Smooth muscle cell of the brain vasculature (primary cell): ENCODE data around the gene TUFM.
A peak's percentile ranks its signal among the peaks of the same experiment; 100 is the strongest.
"Not testable (repeated sequence)": the region's sequence is repeated elsewhere in the genome, so short reads cannot be mapped to it uniquely, and the experiment has no call there.

ENCODE experiments used
- DNase-seq: peaks from one replicate; pipeline ENCODE4 v3.0.0-alpha.2; 2012; ENCODE audit warnings: low read depth, low spot score

TUFM gene

GRCh38 chr16:28846080-28846932, at the start of gene TUFM:
Gene TUFM (minus strand): TSS chr16:28846348. CDS start chr16:28846269, 79 bp downstream.
- peak; percentile 96 for DNase-seq

- DNase-seq: no peak
These were observed 49.5 kb upstream of the TUFM start for GRCh38 chr16:28895609-28896008.

- DNase-seq: no peak
These were observed 47.1 kb upstream of the TUFM start for GRCh38 chr16:28893291-28893690.

- DNase-seq: no peak
These were observed 46.1 kb upstream of the TUFM start for GRCh38 chr16:28891964-28892890.

- DNase-seq: not testable (repeated sequence)
These were observed 44.2 kb upstream of the TUFM start for GRCh38 chr16:28890355-28890754.

GRCh38 chr16:28886945-28887344, 40.8 kb upstream of the TUFM start:
- no peak for DNase-seq

GRCh38 chr16:28884045-28884444, 37.9 kb upstream of the TUFM start:
- no peak for DNase-seq

GRCh38 chr16:28883221-28883996, 37.3 kb upstream of the TUFM start:
- DNase-seq: no peak

- DNase-seq: no peak
These were observed 36.5 kb upstream of the TUFM start for GRCh38 chr16:28882551-28883160.

GRCh38 chr16:28881565-28881964, 35.4 kb upstream of the TUFM start:
- not testable (repeated sequence) for DNase-seq

- DNase-seq: no peak
These were observed 34.8 kb upstream of the TUFM start for GRCh38 chr16:28880955-28881354.

GRCh38 chr16:28880589-28880915, 34.4 kb upstream of the TUFM start:
- DNase-seq: no peak

- peak; percentile 71 for DNase-seq
These were observed 33.9 kb upstream of the TUFM start for GRCh38 chr16:28879841-28880588.

GRCh38 chr16:28879261-28879840, 33.2 kb upstream of the TUFM start:
- DNase-seq: no peak

- no peak for DNase-seq
These were observed 32.2 kb upstream of the TUFM start, which contains the start of gene ATP2A1 for GRCh38 chr16:28878083-28878926. Gene ATP2A1 (plus strand): TSS chr16:28878488. CDS start chr16:28878672, 184 bp downstream.

- no peak for DNase-seq
These were observed 31.5 kb upstream of the TUFM start for GRCh38 chr16:28877655-28878000.

GRCh38 chr16:28876973-28877654, 31.0 kb upstream of the TUFM start:
- DNase-seq: no peak

- no peak for DNase-seq
These were observed 30.0 kb upstream of the TUFM start for GRCh38 chr16:28876019-28876659.
